Endodermal cell (in vitro differentiated cells): ENCODE data around the gene LIN7C. TPM values are rescaled to one million over a fixed set of nuclear protein-coding genes. Genes with fewer than 3 reads are reported as not detected.
A peak's percentile ranks its signal among the peaks of the same experiment; 100 is the strongest.

Experiments used
- DNase-seq: peaks from one replicate; pipeline ENCODE4 v3.0.0-alpha.2; 2017
- H3K27ac ChIP-seq: 2 replicates; pipeline ENCODE4 v1.5.1; 2013; ENCODE audit warnings: mild to moderate bottlenecking, low read depth, low read length, moderate library complexity
- H3K27me3 ChIP-seq: 2 replicates; pipeline ENCODE4 v1.6.1; 2013; ENCODE audit warnings: mild to moderate bottlenecking, low read length, moderate library complexity; ENCODE audit not compliant: insufficient read depth, control insufficient read depth, poor library complexity, severe bottlenecking
- H3K36me3 ChIP-seq: 2 replicates; pipeline ENCODE4 v1.7.0; 2013; ENCODE audit warnings: mild to moderate bottlenecking, low read length, moderate library complexity; ENCODE audit not compliant: control insufficient read depth, insufficient read depth
- H3K4me1 ChIP-seq: one replicate; pipeline ENCODE4 v1.7.0; 2013; ENCODE audit warnings: low read length; ENCODE audit not compliant: control insufficient read depth, insufficient read depth
- H3K4me3 ChIP-seq: 2 replicates; pipeline ENCODE4 v1.5.1; 2013; ENCODE audit warnings: mild to moderate bottlenecking, low read length, moderate library complexity
- H3K9ac ChIP-seq: 2 replicates; pipeline ENCODE4 v1.6.1; 2013; ENCODE audit warnings: mild to moderate bottlenecking, low read length, moderate library complexity; ENCODE audit not compliant: poor library complexity, severe bottlenecking; ENCODE audit errors: extremely low read depth
- H3K9me3 ChIP-seq: 2 replicates; pipeline ENCODE4 v1.6.1; 2013; ENCODE audit warnings: mild to moderate bottlenecking, low read length, moderate library complexity; ENCODE audit not compliant: control insufficient read depth
- H3K27ac Mint-ChIP-seq: 2 replicates; pipeline ENCODE4 v1.8.0; 2020; ENCODE audit warnings: mixed read lengths
- H3K27me3 Mint-ChIP-seq: 2 replicates; pipeline ENCODE4 v1.8.0; 2021; ENCODE audit warnings: mild to moderate bottlenecking, mixed read lengths; ENCODE audit not compliant: insufficient read depth
- H3K36me3 Mint-ChIP-seq: 2 replicates; pipeline ENCODE4 v1.8.0; 2020; ENCODE audit warnings: low read depth, mixed read lengths
- H3K4me1 Mint-ChIP-seq: 2 replicates; pipeline ENCODE4 v1.8.0; 2020; ENCODE audit warnings: mixed read lengths
- H3K4me3 Mint-ChIP-seq: 2 replicates; pipeline ENCODE4 v1.8.0; 2020; ENCODE audit warnings: mild to moderate bottlenecking, moderate library complexity, mixed read lengths
- H3K9me3 Mint-ChIP-seq: 2 replicates; pipeline ENCODE4 v1.8.0; 2020; ENCODE audit warnings: mild to moderate bottlenecking, mixed read lengths
- CTCF ChIP-seq: fragments of 200-600 bp; sonication (generic); conservative IDR thresholded peaks from 2 replicates; pipeline ENCODE4 v1.5.0; 2021; ENCODE audit warnings: antibody characterized with exemption, mild to moderate bottlenecking
- WGBS, 2 experiments: methylation state at CpG; one replicate each; pipeline versions ENCODE4 v1.1.5 to v1.1.7; 2013; ENCODE audit warnings: missing lambda C conversion rate in 2 of 2, mixed read lengths in 1 of 2; ENCODE audit not compliant: insufficient coverage in 1 of 2, insufficient read length in 1 of 2; 5-methylcytosine and 5-hydroxymethylcytosine counted together
- long read RNA-seq, 4 experiments: library from polyadenylated mRNA in 2 of 4; library from RNA in 1 of 4; library from capped mRNA in 1 of 4; stranded (forward) in 3 of 4; unstranded in 1 of 4; transcript quantifications; one replicate each; pipeline ENCODE4 v2.0.0, GENCODE V29; 2020 to 2021; ENCODE audit warnings: inconsistent platforms in 1 of 4
- polyA plus RNA-seq, 2 experiments: library from polyadenylated mRNA; stranded (reverse); fragments of 50-300 nt; gene quantifications; one replicate each; pipeline ENCODE4 v1.2.3, GENCODE V29; 2013
- total RNA-seq, 2 donors: library from RNA; stranded (reverse); fragmentation: NEBNext Ultra II Directional in 1 of 2; extraction: Animal tissue kit (Norgen Biotek cat#: 25700) in 1 of 2; gene quantifications; 2 replicates in 1 of 2; 3 replicates in 1 of 2; pipeline ENCODE4 v1.2.1, GENCODE V29; 2021

Gene LIN7C
- total RNA-seq: 10 to 100 TPM; 28.3 to 39.6 TPM
- 18.2 TPM for polyA plus RNA-seq (2013, experiment 1 of 2)
- polyA plus RNA-seq (2013, experiment 2 of 2): 18.9 TPM
- long read RNA-seq, experiment 1, full-length matches to known transcripts: 3 of 10 reads
- long read RNA-seq, experiment 1, partial matches to known transcripts: 7 of 10 reads
- long read RNA-seq, experiment 1, other reads (novel, unspliced or antisense): 0 of 10 reads
- long read RNA-seq, experiment 2, full-length matches to known transcripts: 121 of 143 reads
- long read RNA-seq, experiment 2, partial matches to known transcripts: 10 of 143 reads
- long read RNA-seq, experiment 2, other reads (novel, unspliced or antisense): 12 of 143 reads
- long read RNA-seq, experiment 3, full-length matches to known transcripts: 156 of 169 reads
- long read RNA-seq, experiment 3, partial matches to known transcripts: 5 of 169 reads
- long read RNA-seq, experiment 3, other reads (novel, unspliced or antisense): 8 of 169 reads
- long read RNA-seq, experiment 4, full-length matches to known transcripts: 13 of 19 reads
- long read RNA-seq, experiment 4, partial matches to known transcripts: 4 of 19 reads
- long read RNA-seq, experiment 4, other reads (novel, unspliced or antisense): 2 of 19 reads

- Mint-ChIP-seq H3K9me3 (no peaks in the 10 kb centered on the region), H3K4me1 (peaks cover 11% of the 10 kb centered on the region), H3K36me3 (peaks cover 17% of the 10 kb centered on the region), H3K27me3 (peaks cover 4% of the 10 kb centered on the region), H3K27ac (peak within 1 kb of the TSS; percentile 99), H3K4me3 (peak within 1 kb of the TSS; percentile 95)
- Histone ChIP-seq H3K9me3 (no peaks in the 10 kb centered on the region), H3K4me1 (peaks cover 9% of the 10 kb centered on the region), H3K27me3 (no peaks in the 10 kb centered on the region), H3K9ac (peak within 1 kb of the TSS; percentile 94), H3K4me3 (peak within 1 kb of the TSS; percentile 100), H3K27ac (peak within 1 kb of the TSS; percentile 76), H3K36me3 (peaks cover 22% of the 10 kb centered on the region)
- DNase-seq: peak; percentile 99
- WGBS, 2 experiments: 0% methylated on average over 38 to 60 of the region's 60 CpGs
- TF ChIP-seq CTCF: peak; percentile 49
These were observed at the start of gene LIN7C for GRCh38 chr11:27506200-27507182. TSS of gene LIN7C (minus strand) at chr11:27506769. CDS start at chr11:27506752, 17 bp downstream.

- H3K9me3 ChIP-seq: no peaks in the 10 kb centered on the region
- H3K36me3 ChIP-seq: no peaks in the 10 kb centered on the region
- Mint-ChIP-seq H3K4me3 (no peak overlapping the region), H3K27ac (no peak overlapping the region), H3K4me1 (no peaks in the 10 kb centered on the region), H3K36me3 (no peaks in the 10 kb centered on the region), H3K27me3 (peaks cover 7% of the 10 kb centered on the region), H3K9me3 (no peaks in the 10 kb centered on the region)
- H3K27ac ChIP-seq: no peak overlapping the region
- 93% methylated on average over 1 of the region's 1 CpG; no CpG with 5 or more reads in 1 of the 2 experiments for WGBS, 2 experiments
- H3K9ac ChIP-seq: no peak overlapping the region
- no peaks in the 10 kb centered on the region for H3K4me1 ChIP-seq
- TF ChIP-seq CTCF: no peak
- H3K4me3 ChIP-seq: no peak overlapping the region
- H3K27me3 ChIP-seq: peaks cover 6% of the 10 kb centered on the region
- DNase-seq: no peak
These were observed 48.7 kb upstream of the LIN7C start for GRCh38 chr11:27555264-27555663.

- no peak for TF ChIP-seq CTCF
- Histone ChIP-seq H3K9me3 (no peaks in the 10 kb centered on the region), H3K9ac (no peak overlapping the region), H3K4me3 (no peak overlapping the region), H3K27me3 (no peaks in the 10 kb centered on the region), H3K27ac (no peak overlapping the region), H3K4me1 (no peaks in the 10 kb centered on the region), H3K36me3 (no peaks in the 10 kb centered on the region)
- no peaks in the 10 kb centered on the region for H3K9me3 Mint-ChIP-seq
- 86 to 87% methylated on average over 2 to 3 of the region's 3 CpGs for WGBS, 2 experiments
- DNase-seq: no peak
- H3K27ac Mint-ChIP-seq: no peak overlapping the region
- no peak overlapping the region for H3K4me3 Mint-ChIP-seq
- no peaks in the 10 kb centered on the region for H3K4me1 Mint-ChIP-seq
- H3K36me3 Mint-ChIP-seq: no peaks in the 10 kb centered on the region
- peaks cover 11% of the 10 kb centered on the region for H3K27me3 Mint-ChIP-seq
These were observed 46.6 kb upstream of the LIN7C start for GRCh38 chr11:27553186-27553585.
